Spleen (tissue), 7 donors: ENCODE measurements around the gene NGLY1.

Experiments used
- CTCF ChIP-seq, 11 experiments: fragments of 200-600 bp in 7 of 11; fragments of 450-650 bp in 4 of 11; sonication (generic) in 4 of 11; IDR thresholded peaks in 8 of 11; conservative IDR thresholded peaks in 3 of 11; 1 replicate in 7 of 11; 2 replicates in 4 of 11; pipeline versions ENCODE4 v1.4.0 to v1.8.0; 2016 to 2021; ENCODE audit warnings: antibody characterized with exemption in 11 of 11, inconsistent platforms in 4 of 11, mild to moderate bottlenecking in 1 of 11
- POLR2AphosphoS5 ChIP-seq, 3 donors: sonication (generic); formaldehyde crosslinking; IDR thresholded peaks; one replicate each; pipeline ENCODE4 v1.5.1; 2017; ENCODE audit warnings: antibody characterized with exemption in 3 of 3
- donor health status: DM: no; HTN: no; CAD: no; lungs with moderate emphysema.
- donor health status: DM: no; HTN: no; CAD: no.
- donor health status: DM: no; HTN: no; CAD: no.

- TF ChIP-seq CTCF (IDR thresholded peaks at IDR 0.05 in 8 of 11, conservative IDR thresholded peaks at IDR 0.05 in 3 of 11) (no peak), POLR2AphosphoS5 (IDR thresholded peaks at IDR 0.05) (no peak)
Observed at GRCh38 chr3:25784971-25785370, 1.7 kb upstream of the NGLY1 start.
